KG1 (cell line): ENCODE data around the gene PPFIBP2.
"Not testable (repeated sequence)": the region's sequence is repeated elsewhere in the genome, so short reads cannot be mapped to it uniquely, and the experiment has no call there.

Experiments
- DNase-seq: peaks from one replicate; lab custom pipeline; 2025; lab: John Stamatoyannopoulos, UW

The PPFIBP2 gene

DNA sequence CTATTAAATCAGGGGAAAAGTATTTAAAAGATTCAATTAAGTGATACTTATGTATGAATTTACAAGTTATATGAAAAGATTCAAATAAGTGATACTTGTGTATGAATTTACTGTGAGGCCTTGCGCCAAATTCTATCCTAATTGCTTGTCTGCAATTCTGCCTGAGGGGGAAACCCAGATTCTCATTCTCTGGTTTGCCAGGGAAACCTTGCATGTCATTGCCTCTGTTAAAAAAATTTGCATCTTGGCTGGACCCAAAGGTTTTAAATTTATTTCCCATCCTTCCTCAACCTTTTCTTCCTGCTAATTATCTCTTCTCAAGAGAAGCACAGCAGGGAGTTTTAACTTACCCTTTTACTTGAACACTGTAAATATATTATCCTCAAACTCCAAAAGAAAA, 14.7 kb upstream of the PPFIBP2 start:
- no peak for DNase-seq

- no peak for DNase-seq
These were observed 13.5 kb upstream of the PPFIBP2 start for GRCh38 chr11:7500251-7500650.

GRCh38 chr11:7501251-7501650, 12.5 kb upstream of the PPFIBP2 start:
- no peak for DNase-seq

- DNase-seq, result no peak
These were observed 11.9 kb upstream of the PPFIBP2 start for GRCh38 chr11:7501894-7502293.

- no peak for DNase-seq
These were observed 7.6 kb upstream of the PPFIBP2 start for GRCh38 chr11:7506243-7506642.

DNA sequence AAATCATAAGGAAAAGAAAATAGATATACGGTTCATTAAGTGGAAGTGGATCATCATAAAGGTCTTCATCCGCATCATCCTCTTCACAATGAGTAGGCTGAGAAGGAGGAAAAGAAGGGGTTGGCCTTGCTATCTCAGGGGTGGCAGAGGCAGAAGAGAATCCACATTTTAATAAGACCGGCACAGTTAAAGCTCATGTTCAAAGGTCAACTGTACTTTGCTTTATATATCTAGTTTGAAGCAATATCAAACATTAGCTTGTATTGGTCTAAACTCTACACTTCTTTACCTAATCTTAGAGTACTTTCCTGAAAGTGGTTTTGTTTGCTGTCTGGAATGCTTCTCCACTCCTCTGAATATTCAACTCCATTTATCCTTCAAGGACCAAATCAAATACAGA, 5.7 kb upstream of the PPFIBP2 start:
- no peak for DNase-seq

DNA sequence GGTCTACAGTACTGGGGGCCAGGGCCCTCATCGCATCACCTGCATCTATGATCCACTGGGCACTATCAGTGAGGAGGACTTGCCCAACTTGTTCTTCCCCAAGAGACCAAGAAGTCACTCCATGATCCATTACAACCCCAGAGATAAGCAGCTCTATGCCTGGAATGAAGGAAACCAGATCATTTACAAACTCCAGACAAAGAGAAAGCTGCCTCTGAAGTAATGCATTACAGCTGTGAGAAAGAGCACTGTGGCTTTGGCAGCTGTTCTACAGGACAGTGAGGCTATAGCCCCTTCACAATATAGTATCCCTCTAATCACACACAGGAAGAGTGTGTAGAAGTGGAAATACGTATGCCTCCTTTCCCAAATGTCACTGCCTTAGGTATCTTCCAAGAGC, 3.8 kb upstream of the PPFIBP2 start:
- no peak for DNase-seq

DNA sequence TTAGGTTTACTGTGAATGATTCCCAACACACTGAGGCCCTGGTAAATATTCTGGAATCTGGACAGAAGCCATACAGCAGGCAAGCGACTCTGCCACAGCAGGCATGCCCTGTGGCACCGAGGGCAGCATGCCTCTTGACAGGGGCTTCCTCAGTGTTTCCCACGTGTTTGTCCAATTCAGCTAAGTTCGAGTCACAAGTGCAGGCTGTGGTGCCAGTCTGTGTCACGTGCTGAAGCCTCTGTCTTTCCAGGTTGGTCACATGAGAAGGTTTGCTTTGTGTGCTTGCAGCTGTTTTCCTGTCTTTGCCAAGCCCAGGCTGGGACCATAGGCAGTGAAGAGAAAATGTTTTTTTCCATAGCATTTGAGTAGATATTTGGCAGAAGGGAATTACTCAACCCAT, 2.4 kb upstream of the PPFIBP2 start:
- no peak for DNase-seq

DNA sequence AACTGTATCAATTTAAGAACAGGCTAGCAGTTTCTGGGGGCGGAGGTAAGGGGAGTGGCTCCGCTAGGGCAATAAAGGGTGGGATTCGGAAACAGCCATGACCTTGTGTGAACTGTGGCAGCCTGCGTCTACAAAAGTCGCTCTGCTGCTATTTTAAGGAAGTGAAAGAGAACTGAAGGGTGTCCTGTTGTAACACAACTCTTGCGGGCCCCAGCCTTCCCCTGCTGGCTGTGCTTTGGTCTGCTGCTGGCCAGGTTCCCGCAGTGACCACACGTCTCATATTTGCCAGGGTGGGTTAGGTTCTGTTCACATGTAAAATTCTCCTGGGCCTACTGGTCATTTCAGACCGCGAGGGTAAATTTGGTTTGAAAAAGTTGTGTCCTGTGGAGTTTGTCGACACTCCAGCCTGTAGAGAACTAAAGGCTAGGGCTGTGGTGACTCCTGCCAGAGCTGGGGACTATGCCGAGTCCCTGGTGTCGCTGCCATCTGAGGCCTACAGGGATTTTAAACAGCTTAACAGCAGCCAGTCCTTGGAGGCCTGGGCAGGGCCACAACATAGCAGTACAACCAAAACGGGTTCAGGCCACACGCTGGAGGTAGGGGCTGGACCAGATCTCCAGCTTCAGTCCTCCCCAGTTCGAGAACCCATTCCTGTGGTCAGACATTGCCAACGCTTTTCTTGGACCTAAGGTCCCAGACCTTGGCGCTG, 1.1 kb upstream of the PPFIBP2 start:
- no peak for DNase-seq

GRCh38 chr11:7514099-7514591, 346 bp downstream of the PPFIBP2 start:
- no peak for DNase-seq

DNA sequence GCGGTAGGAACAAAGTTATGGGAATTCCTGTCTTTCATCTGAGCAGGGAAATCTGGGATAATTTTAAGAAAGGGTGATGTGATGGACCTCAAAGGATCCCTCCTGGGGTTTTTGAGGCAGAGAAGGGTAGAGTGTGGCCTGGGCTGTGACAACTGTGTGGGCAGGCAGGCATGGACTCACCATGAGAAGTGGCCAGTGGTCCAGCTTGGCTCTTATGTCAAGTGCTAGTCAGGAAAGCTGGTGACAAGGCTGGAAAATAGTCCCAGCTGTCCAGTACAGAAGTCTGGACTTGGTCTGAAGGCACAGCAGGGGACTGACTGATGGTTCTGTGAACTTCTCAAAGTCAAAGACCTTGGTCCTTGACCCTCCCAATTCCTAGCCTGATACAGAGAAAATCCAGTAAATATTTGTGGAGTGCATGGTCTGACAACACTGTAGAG, 1.7 kb downstream of the PPFIBP2 start:
- no peak for DNase-seq

DNA sequence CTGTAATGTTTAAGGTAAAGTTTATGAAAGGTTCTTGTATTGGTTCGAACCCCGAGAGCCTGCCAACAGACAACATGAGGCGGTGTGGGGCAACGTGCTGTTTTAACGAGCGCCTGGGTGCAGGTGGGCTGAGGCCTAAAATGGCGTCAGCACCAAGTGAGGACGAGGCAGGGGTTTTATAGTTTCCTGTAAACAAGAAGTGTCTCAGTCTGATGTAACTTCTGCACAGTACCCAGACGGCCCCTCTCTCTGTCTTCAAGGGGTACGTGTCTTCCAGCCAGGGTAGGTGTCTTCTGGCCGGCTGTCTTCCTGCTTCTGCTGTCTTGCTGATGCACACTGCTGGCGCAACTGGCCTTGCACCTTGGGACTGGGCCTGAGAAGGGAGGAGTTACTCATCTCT, 2.7 kb downstream of the PPFIBP2 start:
- no peak for DNase-seq

GRCh38 chr11:7517743-7518142, 3.9 kb downstream of the PPFIBP2 start:
- DNase-seq, result not testable (repeated sequence)

- DNase-seq, result no peak
These were observed 5.2 kb downstream of the PPFIBP2 start for GRCh38 chr11:7518811-7519562.

GRCh38 chr11:7520011-7520942, 6.5 kb downstream of the PPFIBP2 start:
- no peak for DNase-seq

GRCh38 chr11:7520981-7521487, 7.2 kb downstream of the PPFIBP2 start:
- DNase-seq, result no peak

DNA sequence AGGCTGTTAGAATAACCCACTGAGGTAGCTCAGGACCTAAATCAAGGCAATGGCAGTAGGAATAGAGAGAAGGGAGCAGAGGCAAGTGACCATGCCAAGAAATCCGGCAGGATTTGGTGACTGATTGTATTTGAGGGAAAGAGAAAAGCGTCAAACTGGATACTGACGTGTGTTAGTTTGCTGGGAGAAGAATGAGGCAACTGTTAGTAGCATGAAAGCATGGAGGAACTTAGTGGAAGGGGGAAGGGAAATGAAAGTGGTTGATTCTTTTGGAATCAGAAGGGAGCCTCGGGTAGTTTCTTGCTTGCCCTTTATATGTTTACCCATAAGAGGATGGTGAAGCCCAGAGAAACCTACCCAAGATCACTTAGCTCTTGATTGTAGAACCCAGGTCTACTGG, 8.3 kb downstream of the PPFIBP2 start:
- DNase-seq, result no peak

- no peak for DNase-seq
These were observed 8.7 kb downstream of the PPFIBP2 start for GRCh38 chr11:7522546-7522945.

DNA sequence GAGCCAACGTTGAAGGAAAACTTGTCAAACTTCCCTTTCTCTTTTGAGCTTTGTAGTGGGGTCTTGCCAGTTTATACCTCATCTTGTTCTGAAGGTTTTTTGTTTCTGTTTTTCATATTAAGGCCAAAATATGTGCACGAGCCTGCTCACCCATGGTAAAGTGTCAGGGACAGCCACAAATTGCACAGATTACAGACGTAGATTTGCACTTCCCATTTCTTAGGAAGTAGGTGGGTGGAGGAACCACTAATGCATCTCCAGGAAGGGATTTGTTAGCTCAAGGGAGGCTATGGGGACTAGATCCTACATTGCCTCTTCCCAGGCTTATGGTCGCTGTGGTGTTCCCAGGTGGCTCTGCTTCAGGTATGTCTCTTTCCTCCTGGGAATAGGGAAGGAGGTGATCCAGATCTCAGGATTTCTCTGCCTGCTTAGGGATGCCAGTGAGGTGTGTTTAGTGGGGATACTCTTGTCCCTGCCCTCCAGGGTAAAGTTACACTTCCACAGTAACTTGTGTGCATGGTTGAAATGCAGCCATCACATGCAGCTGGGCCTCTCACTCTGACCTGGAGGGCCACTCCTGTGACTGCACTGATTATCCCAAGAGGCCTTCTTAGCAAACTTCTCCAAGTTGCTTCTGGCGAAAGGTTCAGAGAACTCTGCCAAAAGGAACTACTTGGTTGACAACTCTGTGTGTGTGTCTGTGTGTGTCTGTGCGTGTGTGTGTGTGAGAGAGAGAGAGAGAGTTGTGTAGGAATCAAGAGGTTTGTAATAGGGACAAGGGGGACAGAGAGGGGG, 9.8 kb downstream of the PPFIBP2 start:
- DNase-seq, result no peak

DNA sequence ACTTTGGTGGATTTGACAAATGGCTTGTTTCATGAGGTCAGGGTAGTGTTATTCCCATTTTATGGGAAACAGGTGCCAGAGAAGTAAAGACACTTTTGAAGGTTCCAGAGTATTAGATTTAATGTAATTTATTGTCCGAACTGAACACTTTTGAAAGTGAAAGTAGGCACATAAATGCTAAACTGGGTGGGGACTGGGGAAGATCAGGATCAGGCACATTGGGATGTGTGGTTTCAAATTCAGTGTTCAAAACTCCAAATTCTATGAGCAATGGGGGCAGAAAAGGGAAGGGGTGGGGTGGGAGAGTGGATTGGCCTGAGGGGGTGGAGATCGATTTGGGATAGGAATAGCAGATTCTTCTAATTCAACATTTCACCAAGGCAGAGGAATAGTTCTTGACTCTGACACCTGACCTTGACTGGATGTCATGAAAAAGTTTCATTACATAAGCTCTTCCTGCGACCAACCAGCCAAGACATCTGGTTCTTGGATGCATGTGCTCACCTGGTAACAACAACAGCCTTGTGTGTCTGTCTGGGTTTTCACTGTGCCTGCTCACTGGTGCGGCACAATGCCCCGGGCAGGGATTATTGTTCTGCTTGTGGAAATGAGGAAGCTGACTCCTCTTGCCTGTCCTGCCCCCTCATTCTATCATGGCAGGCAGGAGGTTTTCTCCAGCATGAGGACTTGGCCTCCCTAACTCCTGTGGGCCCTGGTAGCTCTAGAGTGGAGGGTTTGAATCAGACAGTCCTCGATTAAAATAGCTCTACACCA, 10.8 kb downstream of the PPFIBP2 start:
- DNase-seq, result no peak

DNA sequence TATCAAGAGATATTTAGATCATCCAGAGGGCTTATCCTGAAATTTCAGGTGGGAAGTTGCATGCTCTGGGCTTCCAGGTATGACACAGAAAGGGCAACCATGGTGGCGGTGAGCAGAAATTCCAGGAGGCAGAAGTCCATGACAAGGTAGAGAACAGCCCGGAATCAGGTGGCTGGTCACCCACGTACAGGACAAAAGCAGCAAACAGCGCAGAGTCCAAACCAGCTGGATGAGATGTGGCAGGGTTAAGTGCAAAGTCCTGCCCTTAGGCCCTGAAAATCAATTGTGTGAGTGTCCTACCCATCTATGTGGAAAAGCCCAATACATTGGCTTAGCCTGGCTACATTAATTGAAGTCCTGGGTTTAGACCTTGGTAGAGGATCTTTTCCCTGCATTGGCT, 11.6 kb downstream of the PPFIBP2 start:
- no peak for DNase-seq
